ENCODE data around the gene NGDN. TPM values are rescaled to one million over a fixed set of nuclear protein-coding genes. Genes with fewer than 3 reads are reported as not detected.

NGDN gene
- total RNA-seq, 2 donors from 2014 or later, result 19.5 to 24.3 TPM

DNA sequence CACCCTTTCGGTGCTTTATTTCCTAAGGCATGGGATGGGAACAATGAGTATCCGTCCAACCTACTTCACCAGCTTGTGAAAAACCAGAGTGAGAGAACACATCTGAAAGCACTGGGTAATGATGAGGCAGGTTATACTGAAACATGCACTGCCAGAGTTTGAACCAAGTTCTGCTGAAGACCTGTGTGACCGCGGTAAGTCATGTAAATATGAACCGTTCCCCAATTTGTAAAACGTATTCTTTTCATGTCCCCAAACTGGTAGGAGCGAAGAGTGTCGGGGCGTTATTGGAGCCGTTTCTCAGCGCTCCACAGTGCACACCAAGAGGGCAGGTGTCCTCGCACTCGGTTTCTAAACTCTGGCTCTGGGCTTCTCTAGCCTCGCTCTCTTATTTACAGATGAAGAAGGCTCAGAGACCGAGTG, 788 bp upstream of the NGDN start:
- TF ChIP-seq CTCF (IDR thresholded peaks at IDR 0.05), result no peak
- Histone ChIP-seq H3K36me3 (peaks cover 30% of the 10 kb centered on the region), H3K4me1 (peaks cover 0 to 10% of the 10 kb centered on the region in 2 donors), H3K9me3 (no peaks in the 10 kb centered on the region), H3K4me3 (peak overlapping the region; percentile 39 to 78), H3K27ac (peak overlapping the region; percentile 76 to 90), H3K27me3 (no peaks in the 10 kb centered on the region)
- DNase-seq (ENCODE audit: low spot score), result no peak

DNA sequence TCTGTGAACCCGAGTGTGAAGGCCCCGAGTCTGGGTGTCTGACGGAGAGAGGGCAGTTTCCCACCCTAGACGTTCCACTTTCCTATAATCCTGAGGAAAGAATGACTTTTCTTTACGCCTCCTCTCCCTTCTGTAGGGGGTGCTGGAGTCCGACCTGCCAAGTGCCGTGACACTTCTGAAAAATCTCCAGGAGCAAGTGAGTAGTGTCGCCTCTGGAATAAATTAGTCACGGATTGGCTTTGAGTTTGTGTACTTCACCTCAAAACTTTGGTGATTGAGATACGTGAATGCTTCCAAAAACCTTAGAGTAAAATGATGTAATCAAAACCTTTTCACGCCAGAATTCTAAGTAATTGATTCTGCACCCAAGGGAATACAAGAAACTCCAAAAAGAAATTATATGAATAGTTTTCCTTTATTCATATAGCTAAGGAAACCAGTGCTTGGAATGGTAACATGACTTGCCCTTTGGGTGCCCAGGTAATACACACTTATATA, 452 bp downstream of the NGDN start:
- H3K9me3 ChIP-seq, result no peaks in the 10 kb centered on the region
- no peaks in the 10 kb centered on the region for H3K27me3 ChIP-seq
- H3K4me3 ChIP-seq, result peak overlapping the region; percentile 78 to 90
- peaks cover 0 to 10% of the 10 kb centered on the region in 2 donors for H3K4me1 ChIP-seq
- H3K27ac ChIP-seq, result peak overlapping the region; percentile 65 to 78
- H3K36me3 ChIP-seq, result peaks cover 42% of the 10 kb centered on the region
- TF ChIP-seq CTCF (IDR thresholded peaks at IDR 0.05), result no peak
- DNase-seq (ENCODE audit: low spot score), result no peak

DNA sequence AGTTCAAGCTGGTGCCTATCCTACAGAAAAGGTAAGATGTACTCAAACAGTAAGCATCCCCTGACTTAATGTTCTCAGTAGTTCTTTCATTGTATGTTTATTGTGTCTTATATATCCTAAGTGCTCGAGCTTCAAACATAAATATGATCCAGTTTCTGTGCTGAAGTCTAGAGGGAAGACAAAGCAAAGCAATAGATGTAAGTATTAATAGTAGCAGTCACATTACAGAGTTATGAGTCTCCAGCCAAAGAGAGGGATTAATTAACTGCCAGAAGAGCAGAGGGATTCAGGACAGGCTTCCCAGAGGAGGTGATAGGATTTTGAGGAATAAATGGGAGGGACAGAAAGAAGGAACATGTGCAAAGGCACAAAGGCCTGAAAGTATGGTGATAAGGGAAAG, 1.4 kb downstream of the NGDN start:
- Histone ChIP-seq H3K27ac (no peak overlapping the region), H3K27me3 (no peaks in the 10 kb centered on the region), H3K4me3 (no peak overlapping the region), H3K4me1 (peaks cover 0 to 10% of the 10 kb centered on the region in 2 donors), H3K36me3 (peaks cover 52% of the 10 kb centered on the region), H3K9me3 (no peaks in the 10 kb centered on the region)
- DNase-seq (ENCODE audit: low spot score), result no peak
- TF ChIP-seq CTCF (IDR thresholded peaks at IDR 0.05), result no peak

GRCh38 chr14:23478109-23478759, 8.7 kb downstream of the NGDN start:
- H3K9me3 ChIP-seq, result no peaks in the 10 kb centered on the region
- DNase-seq (ENCODE audit: low spot score), result peak; percentile 72
- H3K27ac ChIP-seq, result no peak overlapping the region
- H3K36me3 ChIP-seq, result peaks cover 55% of the 10 kb centered on the region
- no peaks in the 10 kb centered on the region for H3K27me3 ChIP-seq
- H3K4me3 ChIP-seq, result no peak overlapping the region
- no peaks in the 10 kb centered on the region for H3K4me1 ChIP-seq
- TF ChIP-seq CTCF (IDR thresholded peaks at IDR 0.05), result peak; percentile 37 to 75

- Histone ChIP-seq H3K36me3 (peaks cover 27% of the 10 kb centered on the region), H3K4me1 (no peaks in the 10 kb centered on the region), H3K27me3 (no peaks in the 10 kb centered on the region), H3K9me3 (no peaks in the 10 kb centered on the region), H3K27ac (no peak overlapping the region), H3K4me3 (no peak overlapping the region)
- no peak for DNase-seq (ENCODE audit: low spot score)
- no peak for TF ChIP-seq CTCF (IDR thresholded peaks at IDR 0.05)
Observed at GRCh38 chr14:23481362-23481970, 12.0 kb downstream of the NGDN start.
